SK-N-SH (cell line): ENCODE results near the gene ABCA3.

Experiments used
- EZH2phosphoT487 ChIP-seq: fragments of 200-600 bp; sonication (generic); IDR thresholded peaks from 2 replicates; pipeline ENCODE4 v1.6.1; 2017; ENCODE audit warnings: low read depth, mixed run types, mild to moderate bottlenecking, antibody characterized with exemption, moderate library complexity, borderline replicate concordance
- NFIC ChIP-seq: IDR thresholded peaks from 2 replicates; pipeline ENCODE4 v1.4.0; 2012; ENCODE audit warnings: borderline replicate concordance
- RAD21 ChIP-seq: IDR thresholded peaks from 2 replicates; pipeline ENCODE4 v1.6.1; 2012; ENCODE audit warnings: mild to moderate bottlenecking, low read length
- RCOR1 ChIP-seq: fragments of 150-350 bp; IDR thresholded peaks from 2 replicates; pipeline ENCODE4 v1.6.1; 2017; ENCODE audit warnings: antibody characterized with exemption, low read length
- RFX5 ChIP-seq: IDR thresholded peaks from 2 replicates; pipeline ENCODE4 v1.6.1; 2012; ENCODE audit warnings: mild to moderate bottlenecking, improper control_type of control experiment, low read length
- TAF1 ChIP-seq: IDR thresholded peaks from 2 replicates; pipeline ENCODE4 v1.6.1; 2012; ENCODE audit warnings: low read depth, mild to moderate bottlenecking, low read length, moderate library complexity, borderline replicate concordance
- YY1 ChIP-seq: IDR thresholded peaks from 2 replicates; pipeline ENCODE4 v1.4.0; 2012; ENCODE audit warnings: low read depth, mild to moderate bottlenecking
- TF ChIP-seq, protein P1 (sequence below): fragments of 200-600 bp; sonication (generic); IDR thresholded peaks from 2 replicates; pipeline ENCODE4 v1.6.1; 2017; ENCODE audit warnings: antibody characterized with exemption, mild to moderate bottlenecking, moderate library complexity
- TF ChIP-seq, protein P2 (sequence below): IDR thresholded peaks from 2 replicates; pipeline ENCODE4 v1.4.0; 2012; ENCODE audit warnings: low read depth, borderline replicate concordance

DNA sequence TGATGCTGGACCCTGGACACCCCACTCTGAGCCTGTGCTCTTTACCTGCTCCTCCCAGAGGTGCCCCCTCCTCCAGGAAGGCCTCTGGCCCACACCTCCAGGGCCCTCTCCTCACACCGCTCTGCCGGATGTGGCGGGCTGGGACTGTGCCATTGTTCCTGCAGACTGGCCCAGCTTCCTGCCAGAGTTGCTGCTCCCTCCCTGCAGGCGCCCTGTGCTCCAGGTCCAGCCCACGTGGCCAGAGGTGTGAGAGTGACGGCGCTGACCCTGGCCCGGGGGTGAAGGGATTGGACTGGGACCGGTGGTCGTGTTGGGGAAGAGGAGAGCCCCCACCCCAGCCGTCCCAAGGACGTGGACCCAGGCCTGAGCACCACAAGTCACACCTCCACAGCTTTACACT lies 111.4 kb downstream of the ABCA3 start:
- TF ChIP-seq, protein P1, sequence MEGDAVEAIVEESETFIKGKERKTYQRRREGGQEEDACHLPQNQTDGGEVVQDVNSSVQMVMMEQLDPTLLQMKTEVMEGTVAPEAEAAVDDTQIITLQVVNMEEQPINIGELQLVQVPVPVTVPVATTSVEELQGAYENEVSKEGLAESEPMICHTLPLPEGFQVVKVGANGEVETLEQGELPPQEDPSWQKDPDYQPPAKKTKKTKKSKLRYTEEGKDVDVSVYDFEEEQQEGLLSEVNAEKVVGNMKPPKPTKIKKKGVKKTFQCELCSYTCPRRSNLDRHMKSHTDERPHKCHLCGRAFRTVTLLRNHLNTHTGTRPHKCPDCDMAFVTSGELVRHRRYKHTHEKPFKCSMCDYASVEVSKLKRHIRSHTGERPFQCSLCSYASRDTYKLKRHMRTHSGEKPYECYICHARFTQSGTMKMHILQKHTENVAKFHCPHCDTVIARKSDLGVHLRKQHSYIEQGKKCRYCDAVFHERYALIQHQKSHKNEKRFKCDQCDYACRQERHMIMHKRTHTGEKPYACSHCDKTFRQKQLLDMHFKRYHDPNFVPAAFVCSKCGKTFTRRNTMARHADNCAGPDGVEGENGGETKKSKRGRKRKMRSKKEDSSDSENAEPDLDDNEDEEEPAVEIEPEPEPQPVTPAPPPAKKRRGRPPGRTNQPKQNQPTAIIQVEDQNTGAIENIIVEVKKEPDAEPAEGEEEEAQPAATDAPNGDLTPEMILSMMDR = no peak
- TF ChIP-seq EZH2phosphoT487 (no peak), RFX5 (no peak), YY1 (no peak), NFIC (no peak), RAD21 (no peak), TAF1 (no peak), RCOR1 (no peak)
- TF ChIP-seq, protein P2, sequence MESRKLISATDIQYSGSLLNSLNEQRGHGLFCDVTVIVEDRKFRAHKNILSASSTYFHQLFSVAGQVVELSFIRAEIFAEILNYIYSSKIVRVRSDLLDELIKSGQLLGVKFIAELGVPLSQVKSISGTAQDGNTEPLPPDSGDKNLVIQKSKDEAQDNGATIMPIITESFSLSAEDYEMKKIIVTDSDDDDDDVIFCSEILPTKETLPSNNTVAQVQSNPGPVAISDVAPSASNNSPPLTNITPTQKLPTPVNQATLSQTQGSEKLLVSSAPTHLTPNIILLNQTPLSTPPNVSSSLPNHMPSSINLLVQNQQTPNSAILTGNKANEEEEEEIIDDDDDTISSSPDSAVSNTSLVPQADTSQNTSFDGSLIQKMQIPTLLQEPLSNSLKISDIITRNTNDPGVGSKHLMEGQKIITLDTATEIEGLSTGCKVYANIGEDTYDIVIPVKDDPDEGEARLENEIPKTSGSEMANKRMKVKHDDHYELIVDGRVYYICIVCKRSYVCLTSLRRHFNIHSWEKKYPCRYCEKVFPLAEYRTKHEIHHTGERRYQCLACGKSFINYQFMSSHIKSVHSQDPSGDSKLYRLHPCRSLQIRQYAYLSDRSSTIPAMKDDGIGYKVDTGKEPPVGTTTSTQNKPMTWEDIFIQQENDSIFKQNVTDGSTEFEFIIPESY = no peak
